Neural cell (in vitro differentiated cells): ENCODE measurements around the gene CAVIN1. TPM values are rescaled to one million over a fixed set of nuclear protein-coding genes. Genes with fewer than 3 reads are reported as not detected.
"Not testable (repeated sequence)": the region's sequence is repeated elsewhere in the genome, so short reads cannot be mapped to it uniquely, and the experiment has no call there.

ENCODE experiments used
- H2AFZ ChIP-seq: fragments of 200-600, 300-800 bp; sonication (generic), shearing (Covaris generic); 2 replicates; pipeline ENCODE4 v1.6.0; 2014; ENCODE audit warnings: low read depth, mild to moderate bottlenecking, antibody characterized with exemption, low read length, moderate library complexity
- H3F3A ChIP-seq: fragments of 200-600 bp; shearing (Covaris generic); 2 replicates; pipeline ENCODE4 v1.6.1; 2016; ENCODE audit warnings: mild to moderate bottlenecking, moderate library complexity, mixed read lengths, antibody characterized with exemption, low read length; ENCODE audit not compliant: insufficient read depth, poor library complexity, severe bottlenecking
- H3K27ac ChIP-seq: fragments of 200-600, 300-800 bp; sonication (generic), shearing (Covaris generic); 2 replicates; pipeline ENCODE4 v1.5.1; 2014; ENCODE audit warnings: mild to moderate bottlenecking, low read length, moderate library complexity
- H3K27me3 ChIP-seq: fragments of 300-800, 200-600 bp; sonication (generic), shearing (Covaris generic); 2 replicates; pipeline ENCODE4 v1.6.0; 2014; ENCODE audit warnings: mild to moderate bottlenecking, low read depth, low read length, moderate library complexity; ENCODE audit not compliant: insufficient read depth
- H3K36me3 ChIP-seq: fragments of 300-800, 200-600 bp; sonication (generic), shearing (Covaris generic); 2 replicates; pipeline ENCODE4 v1.5.1; 2014; ENCODE audit warnings: mild to moderate bottlenecking, antibody characterized with exemption, low read length, moderate library complexity; ENCODE audit not compliant: insufficient read depth
- H3K4me2 ChIP-seq: fragments of 300-800, 200-600 bp; sonication (generic), shearing (Covaris generic); 2 replicates; pipeline ENCODE4 v1.6.0; 2014; ENCODE audit warnings: mild to moderate bottlenecking, low read length
- H3K4me3 ChIP-seq: fragments of 300-800, 200-600 bp; sonication (generic), shearing (Covaris generic); 2 replicates; pipeline ENCODE4 v1.5.1; 2014; ENCODE audit warnings: mild to moderate bottlenecking, low read length, moderate library complexity
- H3K79me2 ChIP-seq: fragments of 200-600 bp; shearing (Covaris generic); replicated peaks from 2 replicates; pipeline ENCODE4 v1.6.0; 2014; ENCODE audit warnings: mild to moderate bottlenecking, low read length, moderate library complexity; ENCODE audit not compliant: insufficient read depth
- H3K9ac ChIP-seq: fragments of 300-800, 200-600 bp; sonication (generic), shearing (Covaris generic); 2 replicates; pipeline ENCODE4 v1.6.1; 2016; ENCODE audit warnings: mild to moderate bottlenecking, low read length, mixed read lengths
- H3K9me2 ChIP-seq: fragments of 200-600 bp; shearing (Covaris generic); 2 replicates; pipeline ENCODE4 v1.6.1; 2016; ENCODE audit warnings: mild to moderate bottlenecking, low read length, mixed read lengths; ENCODE audit not compliant: insufficient read depth
- H3K9me3 ChIP-seq: fragments of 200-600, 300-800 bp; sonication (generic), shearing (Covaris generic); 2 replicates; pipeline ENCODE4 v1.6.1; 2016; ENCODE audit warnings: mild to moderate bottlenecking, mixed run types, low read length, moderate library complexity, mixed read lengths
- H4K20me1 ChIP-seq: fragments of 200-600 bp; shearing (Covaris generic); 2 replicates; pipeline ENCODE4 v1.6.1; 2016; ENCODE audit warnings: mild to moderate bottlenecking, mixed run types; ENCODE audit not compliant: insufficient read depth
- EP300 ChIP-seq: fragments of 450-650 bp; conservative IDR thresholded peaks from 2 replicates; pipeline ENCODE4 v1.6.1; 2014; ENCODE audit warnings: antibody characterized with exemption, mild to moderate bottlenecking, moderate library complexity; ENCODE audit not compliant: poor library complexity, severe bottlenecking
- EZH2 ChIP-seq: fragments of 200-600, 300-800 bp; shearing (Covaris generic), sonication (generic); IDR thresholded peaks from 2 replicates; pipeline ENCODE4 v1.6.1; 2014; ENCODE audit warnings: antibody characterized with exemption, low read length, borderline replicate concordance, mild to moderate bottlenecking; ENCODE audit not compliant: insufficient read depth, poor library complexity, severe bottlenecking
- MXI1 ChIP-seq: fragments of 450-650 bp; conservative IDR thresholded peaks from 2 replicates; pipeline ENCODE4 v1.6.1; 2014; ENCODE audit warnings: antibody characterized with exemption, mild to moderate bottlenecking; ENCODE audit not compliant: poor library complexity, severe bottlenecking
- POLR2AphosphoS5 ChIP-seq: IDR thresholded peaks from 2 replicates; pipeline ENCODE4 v1.6.1; 2012
- RAD21 ChIP-seq: fragments of 450-650 bp; conservative IDR thresholded peaks from 2 replicates; pipeline ENCODE4 v1.6.1; 2014; ENCODE audit warnings: antibody characterized with exemption, mild to moderate bottlenecking, moderate library complexity
- REST ChIP-seq: IDR thresholded peaks from 2 replicates; pipeline ENCODE4 v1.6.1; 2012; ENCODE audit warnings: borderline replicate concordance
- SMC3 ChIP-seq: fragments of 450-650 bp; conservative IDR thresholded peaks from 2 replicates; pipeline ENCODE4 v1.6.1; 2014; ENCODE audit warnings: antibody characterized with exemption, mild to moderate bottlenecking, moderate library complexity; ENCODE audit not compliant: poor library complexity
- TAF1 ChIP-seq: IDR thresholded peaks from 2 replicates; pipeline ENCODE4 v1.6.1; 2012; ENCODE audit warnings: low read depth
- polyA plus RNA-seq: library from polyadenylated mRNA; depleted of rRNA; stranded (reverse); fragments of >200 nt; gene quantifications from 2 replicates; pipeline ENCODE4 v1.2.3, GENCODE V29; 2014
- TF ChIP-seq, protein P1 (sequence below): fragments of 450-650 bp; IDR thresholded peaks from 2 replicates; pipeline ENCODE4 v1.5.1; 2014; ENCODE audit warnings: antibody characterized with exemption, mild to moderate bottlenecking, moderate library complexity; ENCODE audit not compliant: poor library complexity, severe bottlenecking

The CAVIN1 gene
- polyA plus RNA-seq, 1 donor from 2014 or later: 0.07 TPM

DNA sequence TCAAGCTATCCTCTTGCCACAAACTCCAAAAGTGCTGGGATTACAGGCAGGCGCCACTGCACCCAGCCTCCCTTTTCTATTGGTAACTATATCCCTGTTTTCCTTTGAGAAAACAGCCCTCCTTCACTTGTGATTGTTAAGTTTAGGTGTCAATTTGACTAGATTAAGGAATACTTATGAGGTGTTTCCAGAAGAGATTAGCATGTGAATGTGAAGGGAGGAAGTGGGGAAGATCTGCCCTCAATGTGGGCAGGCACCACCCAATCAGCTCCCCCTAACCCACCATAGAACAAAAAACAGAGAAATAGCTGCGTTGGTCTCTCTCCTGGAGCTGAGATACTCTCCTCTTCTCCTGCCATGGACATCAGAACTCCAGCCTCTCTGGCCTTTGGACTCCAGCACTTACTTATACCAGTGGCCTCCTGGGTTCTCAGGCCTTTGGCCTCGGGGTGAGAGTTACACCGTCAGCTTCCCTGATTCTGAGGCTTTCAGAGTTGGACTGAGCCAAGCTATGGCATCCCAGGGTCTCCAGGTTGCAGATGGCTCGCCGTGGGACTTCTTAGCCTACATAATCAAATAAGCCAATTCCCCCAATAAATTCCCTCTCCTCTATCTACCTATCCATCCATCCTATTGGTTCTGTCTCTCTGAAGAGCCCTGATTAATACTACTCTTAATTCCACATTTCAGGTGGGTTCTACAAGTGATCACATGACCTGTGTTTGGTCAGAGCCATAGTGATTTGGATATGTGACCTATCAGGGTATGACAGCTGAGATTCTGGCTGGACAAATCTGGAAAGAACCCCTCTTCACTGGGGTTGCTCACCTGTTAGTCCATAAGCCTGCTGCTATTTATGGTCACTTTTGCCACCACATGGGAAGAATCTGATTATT is 22.9 kb downstream of the CAVIN1 start:
- Histone ChIP-seq H3K36me3 (no peaks in the 10 kb centered on the region), H3K4me3 (no peak overlapping the region), H4K20me1 (no peaks in the 10 kb centered on the region), H3K9me3 (no peaks in the 10 kb centered on the region), H3K79me2 (no peaks in the 10 kb centered on the region), H3K9me2 (no peaks in the 10 kb centered on the region), H3K27ac (no peak overlapping the region), H3K27me3 (no peaks in the 10 kb centered on the region), H3F3A (no peaks in the 10 kb centered on the region), H3K9ac (no peak overlapping the region), H3K4me2 (no peak overlapping the region), H2AFZ (no peak overlapping the region)
- no peak for TF ChIP-seq MXI1
- no peak for TF ChIP-seq TAF1
- no peak for TF ChIP-seq POLR2AphosphoS5
- TF ChIP-seq, protein P1, sequence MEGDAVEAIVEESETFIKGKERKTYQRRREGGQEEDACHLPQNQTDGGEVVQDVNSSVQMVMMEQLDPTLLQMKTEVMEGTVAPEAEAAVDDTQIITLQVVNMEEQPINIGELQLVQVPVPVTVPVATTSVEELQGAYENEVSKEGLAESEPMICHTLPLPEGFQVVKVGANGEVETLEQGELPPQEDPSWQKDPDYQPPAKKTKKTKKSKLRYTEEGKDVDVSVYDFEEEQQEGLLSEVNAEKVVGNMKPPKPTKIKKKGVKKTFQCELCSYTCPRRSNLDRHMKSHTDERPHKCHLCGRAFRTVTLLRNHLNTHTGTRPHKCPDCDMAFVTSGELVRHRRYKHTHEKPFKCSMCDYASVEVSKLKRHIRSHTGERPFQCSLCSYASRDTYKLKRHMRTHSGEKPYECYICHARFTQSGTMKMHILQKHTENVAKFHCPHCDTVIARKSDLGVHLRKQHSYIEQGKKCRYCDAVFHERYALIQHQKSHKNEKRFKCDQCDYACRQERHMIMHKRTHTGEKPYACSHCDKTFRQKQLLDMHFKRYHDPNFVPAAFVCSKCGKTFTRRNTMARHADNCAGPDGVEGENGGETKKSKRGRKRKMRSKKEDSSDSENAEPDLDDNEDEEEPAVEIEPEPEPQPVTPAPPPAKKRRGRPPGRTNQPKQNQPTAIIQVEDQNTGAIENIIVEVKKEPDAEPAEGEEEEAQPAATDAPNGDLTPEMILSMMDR: no peak
- no peak for TF ChIP-seq SMC3
- TF ChIP-seq REST: no peak
- no peak for TF ChIP-seq EP300
- TF ChIP-seq RAD21: no peak
- no peak for TF ChIP-seq EZH2

- H2AFZ ChIP-seq: no peak overlapping the region
- H3K27ac ChIP-seq: no peak overlapping the region
- H3K4me3 ChIP-seq: no peak overlapping the region
- H3K4me2 ChIP-seq: no peak overlapping the region
- no peaks in the 10 kb centered on the region for H3K27me3 ChIP-seq
- TF ChIP-seq REST (no peak), SMC3 (no peak)
- H3K36me3 ChIP-seq: no peaks in the 10 kb centered on the region
- no peaks in the 10 kb centered on the region for H3F3A ChIP-seq
- no peaks in the 10 kb centered on the region for H3K79me2 ChIP-seq
- no peak overlapping the region for H3K9ac ChIP-seq
- no peaks in the 10 kb centered on the region for H4K20me1 ChIP-seq
- no peaks in the 10 kb centered on the region for H3K9me2 ChIP-seq
- no peaks in the 10 kb centered on the region for H3K9me3 ChIP-seq
These were observed 23.9 kb downstream of the CAVIN1 start for GRCh38 chr17:42399121-42399520.

- H3K36me3 ChIP-seq, H2AFZ ChIP-seq, H4K20me1 ChIP-seq, H3K9me2 ChIP-seq, H3K9ac ChIP-seq, H3K4me3 ChIP-seq, H3K79me2 ChIP-seq, H3K27me3 ChIP-seq, H3F3A ChIP-seq, H3K27ac ChIP-seq, H3K4me2 ChIP-seq, H3K9me3 ChIP-seq: not testable (repeated sequence)
These were observed 27.5 kb downstream of the CAVIN1 start for GRCh38 chr17:42395601-42396000.
